HG02759 (cell line): ENCODE measurements around the gene RHBDL1.

Experiments
- ATAC-seq: cut with Tn5 transposase; IDR thresholded peaks from one replicate; pipeline ENCODE4 v1.9.1; 2021; ENCODE audit warnings: mild to moderate bottlenecking, moderate library complexity; ENCODE audit not compliant: unreplicated experiment

RHBDL1 gene

DNA sequence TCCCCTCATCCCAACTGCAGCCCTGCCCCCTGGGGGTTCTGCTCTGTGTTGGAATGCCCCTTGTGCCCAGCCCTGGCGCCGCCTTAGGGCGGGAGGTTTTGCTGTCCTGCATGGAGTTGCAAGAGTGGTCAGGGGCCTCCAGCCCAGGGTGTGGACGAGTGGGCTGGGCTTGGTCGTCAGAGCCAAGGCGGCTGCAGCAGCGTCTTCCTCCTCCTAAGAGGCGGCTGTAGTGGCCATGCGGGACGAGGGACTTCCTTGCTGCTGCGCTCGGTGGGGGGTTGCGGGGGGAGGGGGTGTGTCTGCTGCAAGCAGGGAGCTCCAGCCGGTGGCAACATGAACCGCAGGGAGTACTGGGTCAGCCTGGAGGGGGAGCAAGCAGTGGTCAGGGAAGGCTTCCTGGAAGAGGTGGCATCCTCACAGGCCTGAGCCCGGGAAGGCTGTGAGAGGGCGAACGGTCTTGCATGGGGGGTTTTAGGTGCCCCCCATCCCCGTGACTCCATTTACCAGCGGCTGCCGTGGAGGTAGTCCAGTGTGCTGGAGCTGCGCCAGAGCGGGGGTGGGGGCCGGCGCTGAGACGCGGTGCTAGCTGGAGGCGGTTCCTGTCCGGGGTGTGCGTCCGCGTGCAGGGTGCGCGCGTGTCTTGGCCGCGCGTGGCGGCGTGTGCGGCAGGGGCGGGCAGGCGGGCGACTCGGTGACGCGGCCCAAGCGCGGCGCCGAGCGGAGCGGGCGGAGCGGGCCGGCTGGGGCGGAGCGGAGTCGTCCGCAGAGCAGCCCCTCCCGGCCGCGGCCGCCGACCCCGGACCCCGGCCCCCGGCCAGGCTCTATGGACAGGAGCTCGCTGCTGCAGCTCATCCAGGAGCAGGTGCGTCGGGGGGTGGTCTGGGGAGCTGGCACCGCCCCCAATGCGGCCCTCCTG lies at the start of gene RHBDL1:
Gene RHBDL1 (plus strand): TSS at position 704 of the 916 bp plus-strand sequence. CDS start 120 bp downstream, at position 824.
- no peak for ATAC-seq

DNA sequence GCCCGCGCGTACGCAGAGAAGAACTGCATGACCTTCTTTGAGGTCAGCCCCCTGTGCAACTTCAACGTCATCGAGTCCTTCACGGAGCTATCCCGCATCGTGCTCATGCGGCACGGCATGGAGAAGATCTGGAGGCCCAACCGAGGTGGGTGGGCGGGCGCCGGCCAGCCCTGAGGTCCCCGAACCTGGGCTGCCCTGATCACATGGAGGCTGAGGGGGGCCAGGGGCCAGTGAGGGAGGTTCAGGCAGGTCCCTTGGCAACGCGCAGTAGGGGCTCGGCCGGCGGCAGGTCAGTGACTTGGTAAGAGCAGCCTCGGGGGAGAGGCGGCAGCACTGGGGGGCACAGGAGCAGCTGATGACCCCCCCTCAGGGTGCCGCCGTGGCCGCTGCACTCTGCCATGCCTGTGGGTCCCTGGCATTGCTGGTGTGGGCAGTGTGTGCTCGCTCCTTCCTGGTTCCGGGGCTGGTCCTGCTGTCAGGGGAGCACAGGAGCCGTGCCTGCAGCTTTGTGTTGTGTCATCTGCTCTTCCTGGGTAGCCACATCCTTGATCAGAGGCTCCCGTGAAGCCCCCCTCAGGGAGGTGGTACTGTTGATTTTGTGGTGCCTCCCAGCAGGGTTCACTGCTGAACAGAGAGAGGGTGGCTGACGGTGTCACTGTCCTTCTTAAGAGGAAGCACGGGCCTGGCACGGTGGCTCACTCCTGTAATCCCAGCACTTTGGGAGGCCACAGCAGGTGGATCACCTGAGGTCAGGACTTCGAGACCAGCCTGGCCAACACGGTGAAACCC lies 49.3 kb upstream of the RHBDL1 start:
- ATAC-seq = no peak

DNA sequence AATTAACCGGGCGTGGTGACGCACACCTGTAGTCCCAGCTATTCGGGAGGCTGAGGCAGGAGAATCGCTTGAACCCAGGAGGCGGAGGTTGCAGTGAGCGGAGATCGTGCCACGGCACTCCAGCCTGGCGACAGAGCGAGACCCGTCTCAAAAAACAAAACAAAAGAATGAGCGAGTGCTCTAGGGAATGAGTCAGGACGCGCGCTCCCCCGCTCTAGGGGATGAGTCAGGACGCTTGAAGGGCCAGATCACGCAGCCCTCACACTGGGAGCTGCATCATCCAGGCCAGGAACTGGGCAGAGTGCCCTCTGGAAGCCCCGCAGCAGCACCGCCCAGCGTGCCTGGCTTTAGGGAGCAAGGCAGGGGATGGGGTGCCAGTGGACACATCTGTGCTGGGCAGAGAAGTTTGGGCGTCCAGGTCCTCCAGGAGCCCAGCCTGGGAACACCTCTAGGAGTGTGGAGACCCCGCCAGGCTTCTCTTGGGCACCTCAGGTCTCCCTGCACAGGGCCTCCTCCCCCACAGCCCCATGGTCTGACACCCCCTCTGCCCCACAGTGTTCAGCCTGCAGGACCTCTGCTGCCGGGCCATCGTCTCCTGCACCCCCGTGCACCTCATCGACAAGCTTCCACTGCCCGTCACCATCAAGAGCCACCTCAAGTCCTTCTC lies 48.6 kb upstream of the RHBDL1 start:
- ATAC-seq = no peak

DNA sequence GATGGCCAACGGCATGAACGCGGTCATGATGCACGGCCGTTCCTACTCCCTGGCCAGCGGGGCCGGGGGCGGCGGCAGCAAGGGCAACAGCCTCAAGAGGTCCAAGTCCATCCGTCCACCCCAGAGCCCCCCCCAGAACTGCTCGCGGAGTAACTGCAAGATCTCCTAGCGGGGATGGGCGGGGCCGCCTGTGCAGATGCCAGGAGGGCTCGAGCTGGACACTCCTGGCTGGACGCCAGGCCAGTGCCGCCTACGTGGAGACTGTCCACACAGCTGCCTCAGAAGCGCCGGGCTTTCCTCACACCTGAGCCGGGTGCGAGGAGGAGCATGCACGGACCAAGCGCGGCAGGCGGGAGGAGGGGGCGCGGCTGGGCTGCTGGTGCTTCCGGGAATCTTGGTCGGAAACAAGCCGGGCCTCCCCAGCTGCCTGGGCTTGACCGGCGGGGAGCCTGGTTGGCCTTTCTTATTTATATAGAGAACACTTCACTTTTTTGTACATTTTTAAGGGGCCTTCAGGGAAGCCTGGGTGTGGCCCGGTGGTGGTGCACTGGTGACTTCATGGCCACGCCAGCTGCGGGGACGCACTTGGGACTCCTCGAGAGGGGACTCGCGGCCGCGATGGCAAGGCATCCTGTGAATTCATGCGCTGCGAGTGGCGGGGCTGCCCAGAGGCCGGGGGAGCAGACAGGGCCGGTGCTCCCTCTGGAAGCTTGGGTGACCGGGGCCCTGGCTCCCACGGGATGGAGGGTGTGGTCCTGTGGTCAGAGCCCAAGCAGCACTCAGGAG lies 47.8 kb upstream of the RHBDL1 start:
- no peak for ATAC-seq

DNA sequence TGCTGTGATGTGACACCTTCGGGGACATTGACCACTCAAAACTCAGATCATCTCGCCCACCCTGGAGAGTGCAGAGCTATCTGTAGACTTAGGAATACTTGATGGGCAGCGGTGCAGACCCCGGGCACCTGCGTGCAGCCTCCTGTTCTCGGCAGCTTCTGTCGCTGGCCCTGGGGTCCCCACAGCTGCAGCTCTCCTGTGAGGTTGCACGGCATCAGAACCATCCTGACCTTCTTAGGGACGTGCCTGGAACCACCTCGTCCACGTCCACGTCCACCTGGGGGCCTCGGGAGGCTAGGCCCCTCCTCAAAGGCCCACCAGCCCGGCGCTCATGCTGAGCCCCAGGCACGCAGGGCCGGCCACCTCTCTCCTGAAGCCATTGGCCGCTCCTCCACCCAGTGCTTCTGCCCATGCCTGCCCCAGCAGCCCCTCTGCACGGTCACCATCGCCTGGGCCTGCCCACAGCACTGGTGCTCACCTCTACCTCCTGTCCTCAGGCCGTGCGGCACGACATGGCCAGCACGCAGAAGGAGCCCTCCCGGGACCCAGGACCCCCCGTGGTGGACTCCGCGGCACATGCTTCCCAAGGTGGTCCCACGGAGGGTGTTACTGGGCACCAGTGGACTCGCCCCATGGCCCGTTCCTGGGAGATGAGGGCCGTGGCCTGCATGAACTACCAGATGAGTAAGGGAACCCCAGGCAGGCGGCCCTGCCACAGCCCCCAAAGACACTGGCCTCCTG lies 47.0 kb upstream of the RHBDL1 start:
- ATAC-seq = no peak

DNA sequence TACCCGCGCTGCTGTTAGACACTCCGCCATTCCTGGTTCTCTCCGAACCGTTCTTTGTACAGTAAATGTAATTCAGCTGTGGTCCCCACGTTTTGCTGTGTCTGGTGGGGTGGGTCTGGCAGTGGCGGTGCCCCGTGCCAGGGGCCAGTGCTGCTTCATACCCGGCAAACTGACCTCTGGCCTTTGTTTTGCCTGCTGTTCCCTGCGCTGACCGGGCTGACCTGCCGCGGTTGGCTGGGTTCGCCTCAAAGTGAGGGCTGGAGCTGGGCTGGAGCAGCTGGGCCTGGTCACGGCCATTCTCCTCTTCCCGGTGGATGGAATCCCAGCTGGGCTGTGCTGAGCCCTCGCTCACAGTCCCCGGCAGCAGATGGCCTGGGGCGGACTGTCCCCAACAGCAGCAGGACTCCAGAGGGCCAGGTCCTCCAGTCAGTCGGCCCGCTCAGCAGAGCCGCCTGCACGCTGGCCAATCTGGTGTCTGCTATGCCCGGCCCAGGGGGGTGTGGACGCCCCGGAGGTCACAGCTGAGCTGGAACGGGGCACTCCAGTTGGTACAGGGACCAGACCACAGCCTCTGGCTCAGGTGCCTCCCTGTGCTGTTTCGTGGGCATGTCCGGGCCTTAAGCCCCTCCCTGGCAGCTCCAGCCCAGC lies 46.2 kb upstream of the RHBDL1 start:
- ATAC-seq = no peak

DNA sequence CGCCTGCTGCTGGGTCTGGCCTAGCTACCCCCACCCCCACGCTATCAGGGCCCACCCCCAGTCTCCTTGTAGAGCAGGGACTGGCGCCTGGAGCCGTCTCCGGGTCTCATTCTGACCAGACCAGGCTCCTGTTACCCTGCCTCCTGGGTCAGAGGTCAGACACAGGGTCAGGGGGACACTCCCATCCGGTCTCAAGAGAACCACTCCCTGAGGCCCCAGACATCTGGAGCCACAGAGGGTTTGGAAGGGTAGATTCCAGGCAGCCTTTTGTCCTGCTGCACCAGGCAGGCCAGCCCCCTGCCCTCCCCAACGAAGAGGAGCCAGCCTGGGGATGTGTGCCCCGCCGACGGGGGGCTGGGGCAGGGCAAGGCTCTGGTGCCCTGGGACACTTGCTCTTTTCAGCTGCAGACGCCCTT lies 45.6 kb upstream of the RHBDL1 start:
- no peak for ATAC-seq

DNA sequence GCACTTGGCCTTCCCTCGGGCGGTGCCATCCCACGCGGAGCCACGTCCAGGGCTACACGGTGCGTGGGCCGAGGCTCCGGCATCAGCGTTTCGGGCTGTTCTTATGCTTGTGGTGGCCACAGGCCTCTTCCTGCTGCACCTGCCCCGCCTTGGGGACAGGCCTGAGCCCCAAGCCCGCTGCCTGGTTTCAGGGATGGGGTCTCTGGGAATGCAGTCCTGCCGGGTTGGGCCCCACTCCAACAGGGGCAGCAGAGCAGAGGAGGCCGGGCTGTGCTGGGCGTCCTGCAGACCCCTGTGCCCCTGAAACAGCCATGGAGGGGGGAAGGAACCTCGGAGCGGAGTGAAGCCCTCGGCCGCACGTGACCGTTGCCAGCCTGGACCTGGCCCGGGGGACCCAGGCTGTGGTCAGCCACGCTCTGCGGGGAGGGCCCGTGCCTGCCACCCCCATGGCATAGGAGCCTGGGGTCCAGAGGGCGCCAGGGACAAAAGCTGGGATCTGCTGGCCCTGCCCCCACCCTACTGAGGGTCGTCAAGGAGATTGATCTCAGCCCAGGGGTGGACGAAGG lies 45.1 kb upstream of the RHBDL1 start:
- ATAC-seq = no peak

DNA sequence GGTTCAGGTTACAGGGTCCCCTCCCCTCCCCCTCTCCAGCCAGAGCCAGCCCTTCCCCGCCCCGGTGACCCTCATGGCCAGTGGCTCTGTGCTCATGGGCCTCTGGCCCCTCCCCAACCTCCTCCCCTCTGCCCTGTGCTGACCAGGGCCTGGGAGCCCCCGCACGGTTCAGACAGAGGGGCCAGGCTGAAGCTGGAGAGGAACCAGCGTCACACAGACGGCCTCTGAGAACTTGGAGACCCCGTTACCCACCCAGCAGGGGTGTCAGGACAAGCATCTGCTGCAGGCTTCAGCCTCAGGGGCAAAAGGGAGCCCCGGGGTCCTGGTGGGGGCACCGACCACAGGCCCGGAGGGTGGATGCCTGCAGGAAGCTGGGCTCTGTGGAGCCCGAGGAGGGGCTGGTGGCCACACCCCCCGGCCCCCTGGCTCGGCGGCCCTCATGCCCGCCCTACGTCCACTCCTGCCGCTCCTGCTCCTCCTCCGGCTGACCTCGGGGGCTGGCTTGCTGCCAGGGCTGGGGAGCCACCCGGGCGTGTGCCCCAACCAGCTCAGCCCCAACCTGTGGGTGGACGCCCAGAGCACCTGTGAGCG lies 44.6 kb upstream of the RHBDL1 start, which contains the start of gene WFIKKN1:
Gene WFIKKN1 (plus strand): TSS at position 171 of the 591 bp plus-strand sequence. CDS start 269 bp downstream, at position 440.
- no peak for ATAC-seq

DNA sequence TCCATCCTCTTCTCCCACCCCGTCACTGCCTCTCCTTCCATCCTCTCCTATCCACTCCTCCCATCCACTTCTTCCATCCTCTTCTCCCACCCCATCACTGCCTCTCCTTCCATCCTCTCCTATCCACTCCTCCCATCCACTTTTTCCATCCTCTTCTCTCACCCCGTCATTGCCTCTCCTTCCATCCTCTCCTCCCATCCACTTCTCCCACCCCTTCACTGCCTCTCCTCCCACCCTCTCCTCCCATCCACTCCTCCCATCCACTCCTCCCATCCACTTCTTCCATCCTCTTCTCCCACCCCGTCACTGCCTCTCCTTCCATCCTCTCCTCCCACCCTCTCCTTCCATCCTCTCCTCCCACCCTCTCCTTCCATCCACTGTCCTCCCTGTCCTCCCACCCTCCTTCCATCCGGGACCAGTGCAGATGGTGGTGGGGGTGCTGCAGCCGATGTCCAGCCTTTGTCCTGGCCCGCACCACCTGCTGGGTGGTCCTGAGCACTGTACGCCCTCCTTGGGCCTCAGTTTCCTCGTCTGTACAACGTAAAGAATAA lies 43.6 kb upstream of the RHBDL1 start:
- no peak for ATAC-seq

DNA sequence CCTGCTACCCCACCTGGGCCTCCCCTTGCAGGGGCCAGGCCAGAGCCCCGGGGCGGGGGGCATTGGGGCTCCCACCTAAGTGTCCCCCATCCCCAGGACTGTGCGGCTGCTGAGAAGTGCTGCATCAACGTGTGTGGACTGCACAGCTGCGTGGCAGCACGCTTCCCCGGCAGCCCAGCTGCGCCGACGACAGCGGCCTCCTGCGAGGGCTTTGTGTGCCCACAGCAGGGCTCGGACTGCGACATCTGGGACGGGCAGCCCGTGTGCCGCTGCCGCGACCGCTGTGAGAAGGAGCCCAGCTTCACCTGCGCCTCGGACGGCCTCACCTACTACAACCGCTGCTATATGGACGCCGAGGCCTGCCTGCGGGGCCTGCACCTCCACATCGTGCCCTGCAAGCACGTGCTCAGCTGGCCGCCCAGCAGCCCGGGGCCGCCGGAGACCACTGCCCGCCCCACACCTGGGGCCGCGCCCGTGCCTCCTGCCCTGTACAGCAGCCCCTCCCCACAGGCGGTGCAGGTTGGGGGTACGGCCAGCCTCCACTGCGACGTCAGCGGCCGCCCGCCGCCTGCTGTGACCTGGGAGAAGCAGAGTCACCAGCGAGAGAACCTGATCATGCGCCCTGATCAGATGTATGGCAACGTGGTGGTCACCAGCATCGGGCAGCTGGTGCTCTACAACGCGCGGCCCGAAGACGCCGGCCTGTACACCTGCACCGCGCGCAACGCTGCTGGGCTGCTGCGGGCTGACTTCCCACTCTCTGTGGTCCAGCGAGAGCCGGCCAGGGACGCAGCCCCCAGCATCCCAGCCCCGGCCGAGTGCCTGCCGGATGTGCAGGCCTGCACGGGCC lies 42.8 kb upstream of the RHBDL1 start:
- ATAC-seq = no peak

DNA sequence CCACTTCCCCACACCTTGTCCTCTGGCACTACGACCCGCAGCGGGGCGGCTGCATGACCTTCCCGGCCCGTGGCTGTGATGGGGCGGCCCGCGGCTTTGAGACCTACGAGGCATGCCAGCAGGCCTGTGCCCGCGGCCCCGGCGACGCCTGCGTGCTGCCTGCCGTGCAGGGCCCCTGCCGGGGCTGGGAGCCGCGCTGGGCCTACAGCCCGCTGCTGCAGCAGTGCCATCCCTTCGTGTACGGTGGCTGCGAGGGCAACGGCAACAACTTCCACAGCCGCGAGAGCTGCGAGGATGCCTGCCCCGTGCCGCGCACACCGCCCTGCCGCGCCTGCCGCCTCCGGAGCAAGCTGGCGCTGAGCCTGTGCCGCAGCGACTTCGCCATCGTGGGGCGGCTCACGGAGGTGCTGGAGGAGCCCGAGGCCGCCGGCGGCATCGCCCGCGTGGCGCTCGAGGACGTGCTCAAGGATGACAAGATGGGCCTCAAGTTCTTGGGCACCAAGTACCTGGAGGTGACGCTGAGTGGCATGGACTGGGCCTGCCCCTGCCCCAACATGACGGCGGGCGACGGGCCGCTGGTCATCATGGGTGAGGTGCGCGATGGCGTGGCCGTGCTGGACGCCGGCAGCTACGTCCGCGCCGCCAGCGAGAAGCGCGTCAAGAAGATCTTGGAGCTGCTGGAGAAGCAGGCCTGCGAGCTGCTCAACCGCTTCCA lies 42.0 kb upstream of the RHBDL1 start:
- ATAC-seq = no peak

DNA sequence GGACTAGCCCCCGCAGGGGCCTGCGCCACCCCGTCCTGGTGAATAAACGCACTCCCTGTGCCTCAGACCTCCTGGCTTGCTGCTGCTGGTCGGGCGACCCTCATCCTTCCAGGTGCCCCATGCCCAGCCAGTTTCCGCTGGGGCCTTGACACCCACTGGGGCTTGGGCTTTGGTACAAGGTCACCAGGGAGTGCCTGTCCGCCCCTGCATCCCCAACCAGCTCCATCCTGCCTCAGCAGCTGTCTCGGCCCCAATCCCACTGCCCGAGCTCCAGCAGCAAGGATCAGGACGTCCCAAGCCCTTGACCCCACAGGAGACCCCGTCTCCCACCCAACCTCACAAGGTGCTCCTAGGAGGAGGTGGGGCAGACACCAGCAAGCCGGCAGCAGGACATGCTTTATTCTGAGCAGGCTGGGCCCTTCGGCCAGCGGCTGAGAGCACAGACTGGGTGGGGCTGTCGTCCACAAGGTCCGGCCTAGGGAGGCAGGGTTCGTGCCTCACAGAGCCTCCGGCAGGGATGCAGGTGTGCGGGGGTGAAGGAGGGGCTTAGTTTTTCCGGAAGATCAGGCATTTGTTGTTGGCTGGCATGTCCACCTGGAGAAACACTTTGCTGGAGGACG lies 41.3 kb upstream of the RHBDL1 start:
- no peak for ATAC-seq

DNA sequence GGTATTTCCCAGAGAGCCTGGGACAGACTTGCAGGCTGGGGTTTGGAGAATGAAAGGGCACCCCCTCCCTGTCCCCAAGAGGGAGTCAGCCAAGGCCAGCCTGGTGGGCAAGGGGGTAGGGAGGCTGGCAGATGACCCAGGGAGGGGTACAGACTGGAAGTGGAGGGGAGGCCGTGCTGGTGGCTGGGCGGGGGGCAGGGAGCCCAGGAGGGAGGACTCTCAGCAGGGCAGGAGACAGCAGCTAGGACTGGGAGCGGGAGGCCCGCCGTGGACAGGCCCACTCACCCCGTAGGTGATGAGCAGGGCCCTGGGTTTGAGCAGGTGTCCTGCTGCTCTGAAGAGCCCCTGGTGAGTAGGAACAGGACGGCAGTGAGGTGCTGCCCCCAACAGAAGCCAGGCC lies 40.5 kb upstream of the RHBDL1 start:
- no peak for ATAC-seq

DNA sequence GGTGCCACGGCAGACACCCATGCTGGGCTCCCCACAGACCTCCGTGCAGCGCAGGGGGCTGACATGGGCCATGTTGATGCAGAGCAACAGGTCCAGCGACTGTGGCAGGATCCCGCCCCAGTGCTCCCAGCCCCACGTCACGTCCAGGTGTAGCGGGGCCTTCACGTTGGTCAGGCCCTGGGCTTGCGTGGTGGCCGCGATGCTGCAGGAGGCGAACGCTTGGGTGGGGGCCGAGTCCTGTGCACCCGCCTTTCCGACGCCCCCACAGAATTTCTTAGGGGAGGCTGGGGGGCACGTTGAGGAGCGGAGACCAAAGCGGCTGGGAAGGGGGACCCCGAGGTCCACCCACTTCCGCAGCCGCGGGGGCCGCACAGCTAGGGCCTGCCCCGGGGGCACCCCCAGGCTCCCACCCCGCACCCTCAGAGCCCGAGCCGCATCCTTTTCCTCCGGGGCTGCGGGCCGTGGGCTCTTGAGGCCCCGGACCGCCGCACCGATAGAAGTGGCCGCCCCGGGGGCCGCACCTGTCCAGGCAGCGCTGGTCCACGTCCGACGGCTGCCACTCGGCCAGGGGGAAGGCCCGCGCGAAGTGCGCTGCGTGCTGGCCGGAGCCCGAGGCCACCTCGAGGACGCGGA lies 39.8 kb upstream of the RHBDL1 start:
- ATAC-seq = peak; percentile 16
